K562 (cell line): Measurements from ENCODE around the gene PPIF. TPM values are rescaled to one million over a fixed set of nuclear protein-coding genes. Genes with fewer than 3 reads are reported as not detected.

Experiments
- polyA plus RNA-seq, 8 experiments: library from polyadenylated mRNA; depleted of rRNA in 4 of 8; stranded (reverse) in 5 of 8; unstranded in 3 of 8; fragments of >200 nt; fragmentation: Nextera tagmentation in 2 of 8; fragmentation: Illumina TruSeq in 1 of 8; extraction: Ambion mirVana in 2 of 8; extraction: Trizol in 1 of 8; gene quantifications; 2 replicates each; pipeline versions ENCODE4 v1.2.1 to v1.2.3, GENCODE V29; 2011 to 2014; ENCODE audit warnings: inconsistent platforms in 1 of 8, missing spikeins in 1 of 8
- total RNA-seq, 7 experiments: library from RNA; depleted of rRNA in 6 of 7; stranded (reverse); fragments of >200 nt in 6 of 7; fragmentation: Illumina TruSeq in 2 of 7; extraction: Trizol in 2 of 7; gene quantifications; 2 replicates each; pipeline versions ENCODE4 v1.2.1 to v1.2.3, GENCODE V29; 2011 to 2021; ENCODE audit warnings: low replicate concordance in 1 of 7

Gene PPIF
- total and polyA plus RNA-seq, 9 of the 15 experiments (the other 6 are each of a cell fraction or from before 2014, with no cell fraction given) = 40.9 to 287 (median 117) TPM

Other genes with a start within 250 kb of the PPIF start
- 3.6 and 4.9 TPM in 2 replicates for gene ZCCHC24, start 98.2 kb downstream of the PPIF start, total RNA-seq (2014; rRNA removed)
- 3.9 and 4.0 TPM in 2 replicates for gene ZCCHC24, start 98.2 kb downstream of the PPIF start, total RNA-seq (2014; rRNA removed; fragmentation: Illumina TruSeq; extraction: Trizol)
- 5.5 and 5.7 TPM in 2 replicates for gene ZCCHC24, start 98.2 kb downstream of the PPIF start, total RNA-seq (2015; rRNA removed; fragmentation: Illumina TruSeq; extraction: Trizol)
- gene ZCCHC24, start 98.2 kb downstream of the PPIF start, total RNA-seq (2021) = 11.0 and 11.5 TPM in 2 replicates
- 4.6 and 5.0 TPM in 2 replicates for gene ZCCHC24, start 98.2 kb downstream of the PPIF start, polyA plus RNA-seq (2011; rRNA removed)
- 7.0 and 7.6 TPM in 2 replicates for gene ZCCHC24, start 98.2 kb downstream of the PPIF start, polyA plus RNA-seq (2014; fragmentation: Illumina TruSeq; extraction: Trizol)
- gene ZCCHC24, start 98.2 kb downstream of the PPIF start, polyA plus RNA-seq (2014; fragmentation: Nextera tagmentation; extraction: Ambion mirVana) = under 1 TPM; 0.84 to 0.86 TPM
- gene ZCCHC24, start 98.2 kb downstream of the PPIF start, polyA plus RNA-seq (2014; rRNA removed) = 5.1 and 6.0 TPM in 2 replicates
- 0.65 and 0.68 TPM in 2 replicates for gene EIF5AL1, start 165.1 kb downstream of the PPIF start, total RNA-seq (2014; rRNA removed)
- 0.80 and 0.83 TPM in 2 replicates for gene EIF5AL1, start 165.1 kb downstream of the PPIF start, total RNA-seq (2014; rRNA removed; fragmentation: Illumina TruSeq; extraction: Trizol)
- gene EIF5AL1, start 165.1 kb downstream of the PPIF start, total RNA-seq (2015; rRNA removed; fragmentation: Illumina TruSeq; extraction: Trizol) = 0.18 and 0.30 TPM in 2 replicates
- 0.27 and 0.31 TPM in 2 replicates for gene EIF5AL1, start 165.1 kb downstream of the PPIF start, total RNA-seq (2021)
- 1.6 and 1.8 TPM in 2 replicates for gene EIF5AL1, start 165.1 kb downstream of the PPIF start, polyA plus RNA-seq (2011; rRNA removed)
- 3.2 and 3.4 TPM in 2 replicates for gene EIF5AL1, start 165.1 kb downstream of the PPIF start, polyA plus RNA-seq (2014; fragmentation: Illumina TruSeq; extraction: Trizol)
- gene EIF5AL1, start 165.1 kb downstream of the PPIF start, polyA plus RNA-seq (2014; fragmentation: Nextera tagmentation; extraction: Ambion mirVana) = under 1 TPM in 1 of 2 experiments, not detected in 1; 0.03 TPM
- gene EIF5AL1, start 165.1 kb downstream of the PPIF start, polyA plus RNA-seq (2014; rRNA removed) = 0.37 and 0.43 TPM in 2 replicates
- gene SFTPA2, start 212.9 kb downstream of the PPIF start, total RNA-seq (2014; rRNA removed) = not detected in 2 replicates
- gene SFTPA2, start 212.9 kb downstream of the PPIF start, total RNA-seq (2014; rRNA removed; fragmentation: Illumina TruSeq; extraction: Trizol) = not detected in 2 replicates
- not detected in 2 replicates for gene SFTPA2, start 212.9 kb downstream of the PPIF start, total RNA-seq (2015; rRNA removed; fragmentation: Illumina TruSeq; extraction: Trizol)
- 4.1 and 5.3 TPM in 2 replicates for gene SFTPA2, start 212.9 kb downstream of the PPIF start, total RNA-seq (2021)
- not detected in 2 replicates for gene SFTPA2, start 212.9 kb downstream of the PPIF start, polyA plus RNA-seq (2011; rRNA removed)
- not detected in 2 replicates for gene SFTPA2, start 212.9 kb downstream of the PPIF start, polyA plus RNA-seq (2014; fragmentation: Illumina TruSeq; extraction: Trizol)
- not detected for gene SFTPA2, start 212.9 kb downstream of the PPIF start, polyA plus RNA-seq (2014; fragmentation: Nextera tagmentation; extraction: Ambion mirVana)
- not detected in 2 replicates for gene SFTPA2, start 212.9 kb downstream of the PPIF start, polyA plus RNA-seq (2014; rRNA removed)